ENCODE measurements around the gene THBS1. TPM values are rescaled to one million over a fixed set of nuclear protein-coding genes. Genes with fewer than 3 reads are reported as not detected.

THBS1 gene
- total and polyA plus RNA-seq, 2 donors: 244 to 462 TPM

DNA sequence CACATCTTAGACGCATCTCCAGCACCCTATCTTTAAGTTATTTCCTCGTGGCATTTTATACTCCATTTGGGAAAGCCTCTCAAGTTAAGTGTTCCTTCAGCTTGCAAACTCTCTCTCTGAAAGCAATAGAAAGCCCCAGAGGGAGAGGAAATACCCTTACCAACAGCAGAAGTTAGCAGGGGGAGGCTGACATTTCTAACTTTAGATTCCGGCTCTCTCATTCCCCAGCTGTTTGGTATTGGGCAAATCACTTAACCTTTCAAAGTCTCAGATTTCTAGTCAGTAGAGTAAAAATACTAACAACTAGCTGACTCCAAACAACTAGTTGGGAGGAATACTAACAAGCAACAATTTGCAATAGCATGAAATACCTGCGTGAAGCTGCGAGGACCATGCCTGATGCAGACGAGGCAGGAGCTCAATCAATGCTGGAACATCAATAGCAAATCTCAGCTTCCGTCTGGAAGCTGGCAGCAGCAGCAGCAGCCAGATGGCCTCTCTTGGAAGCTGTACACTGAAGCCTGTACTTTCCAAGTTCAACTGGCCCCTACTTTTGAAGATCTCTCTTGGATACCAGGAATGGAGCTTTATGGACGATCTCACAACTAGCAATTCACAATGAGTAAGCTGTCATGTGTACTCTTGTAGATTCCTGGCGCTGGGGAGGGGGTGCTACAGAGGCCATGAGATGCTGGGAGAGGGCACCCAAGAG, 47.8 kb downstream of the THBS1 start:
- H3K27ac ChIP-seq (ENCODE audit: low read depth): no peak overlapping the region
- H3K36me3 ChIP-seq (ENCODE audit: insufficient read depth): no peaks in the 10 kb centered on the region
- H3K4me1 ChIP-seq (ENCODE audit: insufficient read depth): no peaks in the 10 kb centered on the region
- WGBS: 52% methylated on average over 9 of the region's 9 CpGs
- no peak for DNase-seq (ENCODE audit: extremely low spot score)
- no peak overlapping the region for H3K4me3 ChIP-seq (ENCODE audit: low read depth, low read length)

DNA sequence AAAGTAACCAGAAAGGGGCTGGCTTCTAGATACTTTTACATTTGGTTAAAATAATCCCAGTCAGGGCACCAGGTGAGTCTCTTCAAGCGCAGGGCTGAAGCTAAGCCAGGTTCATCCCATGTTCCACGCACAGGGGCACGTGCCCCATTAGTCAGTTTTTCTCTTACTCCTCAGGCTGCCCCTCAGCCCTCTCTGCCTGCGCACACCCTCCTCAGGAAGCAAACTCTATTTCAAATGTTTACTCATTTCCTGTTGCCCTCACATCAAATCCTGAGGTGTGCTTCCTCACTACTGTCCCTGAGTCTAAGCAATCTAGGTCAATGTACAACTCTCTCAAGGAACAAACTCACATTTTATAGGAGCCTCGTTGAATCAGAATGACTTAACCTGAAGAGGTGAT, 48.5 kb downstream of the THBS1 start:
- Histone ChIP-seq H3K27ac (ENCODE audit: low read depth) (no peak overlapping the region), H3K4me1 (ENCODE audit: insufficient read depth) (no peaks in the 10 kb centered on the region), H3K4me3 (ENCODE audit: low read depth, low read length) (no peak overlapping the region), H3K36me3 (ENCODE audit: insufficient read depth) (no peaks in the 10 kb centered on the region)
- DNase-seq (ENCODE audit: extremely low spot score): no peak
- WGBS: 67% methylated on average over 5 of the region's 5 CpGs

DNA sequence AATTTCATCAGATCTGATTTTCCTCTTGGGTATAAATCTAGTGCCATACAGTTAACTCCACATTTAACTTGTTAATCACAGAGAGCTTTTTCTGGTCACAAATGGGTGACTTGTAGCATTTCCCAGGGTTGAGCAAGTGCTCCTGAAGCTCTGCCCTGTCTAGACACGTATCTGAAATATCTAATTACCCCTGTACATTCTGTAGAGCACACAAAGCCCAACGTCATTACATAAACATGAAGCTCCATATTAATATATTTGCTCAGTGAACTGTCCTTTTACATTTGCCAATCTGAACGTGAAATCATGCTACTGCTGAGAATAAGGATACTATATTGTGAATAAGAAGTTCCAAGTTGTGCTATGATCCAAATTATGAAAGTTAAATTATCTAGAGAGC, 49.0 kb downstream of the THBS1 start:
- Histone ChIP-seq H3K4me1 (ENCODE audit: insufficient read depth) (no peaks in the 10 kb centered on the region), H3K36me3 (ENCODE audit: insufficient read depth) (no peaks in the 10 kb centered on the region), H3K4me3 (ENCODE audit: low read depth, low read length) (no peak overlapping the region), H3K27ac (ENCODE audit: low read depth) (no peak overlapping the region)
- no peak for DNase-seq (ENCODE audit: extremely low spot score)
- 82% methylated on average over 3 of the region's 3 CpGs for WGBS

DNA sequence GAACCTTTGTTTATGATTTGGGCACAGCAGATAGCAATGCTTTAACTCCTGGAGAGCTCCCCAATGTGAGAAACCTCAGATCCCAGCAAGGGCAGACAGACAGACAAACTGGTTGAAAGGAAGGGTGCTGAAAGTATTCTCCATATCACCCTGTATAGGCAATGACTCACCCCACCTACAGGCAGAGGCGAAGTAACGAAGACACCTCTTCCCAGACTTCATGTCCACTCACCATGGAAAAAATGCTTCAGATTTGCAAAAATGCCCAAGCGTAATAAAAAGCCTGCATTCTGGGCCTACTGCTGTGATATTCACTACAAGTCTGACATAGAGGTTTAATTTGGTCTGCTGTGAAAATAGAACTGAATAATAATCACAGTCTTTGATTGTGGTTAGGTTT, 50.5 kb downstream of the THBS1 start:
- no peak for DNase-seq (ENCODE audit: extremely low spot score)
- Histone ChIP-seq H3K27ac (ENCODE audit: low read depth) (no peak overlapping the region), H3K4me1 (ENCODE audit: insufficient read depth) (no peaks in the 10 kb centered on the region), H3K4me3 (ENCODE audit: low read depth, low read length) (no peak overlapping the region), H3K36me3 (ENCODE audit: insufficient read depth) (no peaks in the 10 kb centered on the region)
- 89% methylated on average over 3 of the region's 3 CpGs for WGBS

DNA sequence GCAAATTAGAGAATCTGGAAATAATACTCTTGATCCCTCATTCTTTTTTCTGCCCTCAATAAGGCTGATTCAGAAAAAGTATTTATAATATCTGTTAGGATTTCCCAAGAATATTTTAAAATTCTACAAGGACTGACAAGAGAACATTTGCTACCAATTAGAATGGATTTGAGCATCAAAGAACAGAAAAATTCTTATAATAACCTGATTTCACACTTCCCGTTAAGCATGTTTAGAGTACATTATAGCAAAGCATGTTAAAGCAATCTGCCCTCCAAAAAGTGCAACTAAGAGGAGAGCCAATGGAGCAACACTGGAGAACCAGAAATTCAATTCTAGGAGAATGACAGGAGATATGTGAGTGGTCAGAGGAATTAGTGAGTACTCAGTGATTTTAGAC, 57.2 kb downstream of the THBS1 start:
- no peak overlapping the region for H3K4me3 ChIP-seq (ENCODE audit: low read depth, low read length)
- DNase-seq (ENCODE audit: extremely low spot score): no peak
- H3K27ac ChIP-seq (ENCODE audit: low read depth): no peak overlapping the region
- no peaks in the 10 kb centered on the region for H3K36me3 ChIP-seq (ENCODE audit: insufficient read depth)
- no peaks in the 10 kb centered on the region for H3K4me1 ChIP-seq (ENCODE audit: insufficient read depth)
- 93% methylated on average over 1 of the region's 1 CpG for WGBS

DNA sequence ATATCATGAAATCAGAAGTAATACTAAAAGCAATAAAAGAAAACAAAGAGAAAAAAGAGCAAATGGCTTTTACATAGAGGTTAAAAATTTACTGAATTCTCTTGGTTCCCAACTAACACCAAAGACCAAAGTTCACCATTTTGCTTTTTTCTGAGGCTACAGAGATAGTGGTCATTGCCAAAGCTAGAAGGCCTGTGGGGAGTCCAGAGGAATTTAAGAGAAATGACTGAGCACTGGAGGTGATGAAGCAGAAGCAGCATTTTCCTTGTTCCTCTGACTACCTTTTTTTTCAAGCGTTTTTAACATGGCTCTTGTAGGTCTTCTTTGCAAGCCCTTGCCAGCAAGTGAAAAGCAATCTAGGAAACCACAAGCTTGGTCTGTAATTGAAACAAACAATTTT, 58.2 kb downstream of the THBS1 start:
- no peak for DNase-seq (ENCODE audit: extremely low spot score)
- Histone ChIP-seq H3K4me3 (ENCODE audit: low read depth, low read length) (no peak overlapping the region), H3K4me1 (ENCODE audit: insufficient read depth) (no peaks in the 10 kb centered on the region), H3K36me3 (ENCODE audit: insufficient read depth) (no peaks in the 10 kb centered on the region), H3K27ac (ENCODE audit: low read depth) (no peak overlapping the region)
- WGBS: 96% methylated on average over 1 of the region's 1 CpG

DNA sequence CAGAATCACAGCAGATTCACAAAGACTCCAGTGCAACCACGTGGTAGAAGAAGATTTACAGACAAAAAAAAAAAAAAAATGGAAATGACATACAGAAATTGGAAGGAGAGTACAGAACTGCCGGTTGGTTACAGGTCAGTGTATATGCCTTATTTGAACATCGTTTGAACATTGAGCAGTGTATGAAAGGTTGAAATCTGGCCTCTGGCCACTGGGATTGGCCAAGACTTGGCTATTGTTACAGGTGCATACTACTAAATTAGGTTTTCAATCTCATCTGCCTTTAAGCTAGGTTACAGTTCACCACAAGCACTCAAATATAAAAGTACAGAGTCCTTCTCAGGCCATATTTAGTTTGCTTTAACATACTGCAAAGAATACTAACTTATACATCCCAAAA, 59.8 kb downstream of the THBS1 start:
- H3K36me3 ChIP-seq (ENCODE audit: insufficient read depth): no peaks in the 10 kb centered on the region
- no peak overlapping the region for H3K27ac ChIP-seq (ENCODE audit: low read depth)
- no peak for DNase-seq (ENCODE audit: extremely low spot score)
- no peaks in the 10 kb centered on the region for H3K4me1 ChIP-seq (ENCODE audit: insufficient read depth)
- no peak overlapping the region for H3K4me3 ChIP-seq (ENCODE audit: low read depth, low read length)
- 82% methylated on average over 3 of the region's 3 CpGs for WGBS

- DNase-seq (ENCODE audit: extremely low spot score): no peak
- WGBS: 83% methylated on average over 11 of the region's 11 CpGs
- no peaks in the 10 kb centered on the region for H3K36me3 ChIP-seq (ENCODE audit: insufficient read depth)
- H3K27ac ChIP-seq (ENCODE audit: low read depth): no peak overlapping the region
- no peak overlapping the region for H3K4me3 ChIP-seq (ENCODE audit: low read depth, low read length)
- H3K4me1 ChIP-seq (ENCODE audit: insufficient read depth): no peaks in the 10 kb centered on the region
Measured at GRCh38 chr15:39641191-39641889, 60.5 kb downstream of the THBS1 start.

- WGBS: 42% methylated on average over 5 of the region's 5 CpGs
- no peak for DNase-seq (ENCODE audit: extremely low spot score)
- H3K36me3 ChIP-seq (ENCODE audit: insufficient read depth): no peaks in the 10 kb centered on the region
- no peaks in the 10 kb centered on the region for H3K4me1 ChIP-seq (ENCODE audit: insufficient read depth)
- H3K27ac ChIP-seq (ENCODE audit: low read depth): no peak overlapping the region
- no peak overlapping the region for H3K4me3 ChIP-seq (ENCODE audit: low read depth, low read length)
Measured at GRCh38 chr15:39642011-39642640, 61.2 kb downstream of the THBS1 start.

- WGBS: 95% methylated on average over 1 of the region's 1 CpG
- DNase-seq (ENCODE audit: extremely low spot score): no peak
- H3K4me3 ChIP-seq (ENCODE audit: low read depth, low read length): no peak overlapping the region
- no peaks in the 10 kb centered on the region for H3K4me1 ChIP-seq (ENCODE audit: insufficient read depth)
- H3K36me3 ChIP-seq (ENCODE audit: insufficient read depth): no peaks in the 10 kb centered on the region
- H3K27ac ChIP-seq (ENCODE audit: low read depth): no peak overlapping the region
Measured at GRCh38 chr15:39643727-39644126, 62.8 kb downstream of the THBS1 start.

DNA sequence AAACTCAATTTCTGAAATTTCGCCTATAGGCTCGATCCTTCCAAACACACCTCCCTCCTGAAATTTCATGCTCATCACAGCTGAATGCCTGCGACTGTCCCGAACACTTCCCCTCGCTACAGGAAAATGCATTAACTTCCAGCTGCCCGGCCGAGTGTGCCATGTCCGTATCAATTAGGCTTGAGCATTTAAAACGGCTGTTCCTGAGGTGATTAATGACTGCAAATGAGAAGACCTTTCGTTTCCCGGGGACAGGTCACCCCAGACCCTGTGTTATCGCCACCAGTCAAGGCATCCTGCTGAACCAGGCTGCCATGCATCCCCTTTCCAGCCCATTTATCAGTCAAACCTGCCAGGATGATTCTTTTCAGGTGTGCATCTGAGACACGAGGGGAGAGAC, 63.3 kb downstream of the THBS1 start:
- no peaks in the 10 kb centered on the region for H3K36me3 ChIP-seq (ENCODE audit: insufficient read depth)
- no peak overlapping the region for H3K4me3 ChIP-seq (ENCODE audit: low read depth, low read length)
- H3K27ac ChIP-seq (ENCODE audit: low read depth): no peak overlapping the region
- no peaks in the 10 kb centered on the region for H3K4me1 ChIP-seq (ENCODE audit: insufficient read depth)
- WGBS: 89% methylated on average over 13 of the region's 13 CpGs
- DNase-seq (ENCODE audit: extremely low spot score): no peak

- no peak overlapping the region for H3K4me3 ChIP-seq (ENCODE audit: low read depth, low read length)
- 87% methylated on average over 20 of the region's 20 CpGs for WGBS
Measured at GRCh38 chr15:39645138-39645975, 64.5 kb downstream of the THBS1 start.

DNA sequence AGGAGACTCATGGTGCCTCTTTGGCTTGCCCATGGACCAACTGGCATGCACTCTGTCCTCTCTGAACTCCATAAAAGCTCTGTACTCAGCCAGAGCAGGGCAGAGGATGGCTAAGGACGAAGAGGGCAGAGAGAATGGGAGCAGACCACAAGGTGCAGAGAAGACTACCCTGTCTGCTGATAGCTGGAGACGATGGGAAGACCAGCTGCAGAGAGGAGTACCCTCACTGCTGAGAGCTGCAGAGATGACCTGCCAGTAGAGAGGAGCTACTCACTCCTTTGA, 65.0 kb downstream of the THBS1 start:
- no peaks in the 10 kb centered on the region for H3K4me1 ChIP-seq (ENCODE audit: insufficient read depth)
- no peak for DNase-seq (ENCODE audit: extremely low spot score)
- WGBS: 97% methylated on average over 2 of the region's 2 CpGs

More at GRCh38 chr15:39645138-39645975, 64.5 kb downstream of the THBS1 start:
- Histone ChIP-seq H3K27ac (ENCODE audit: low read depth) (no peak overlapping the region), H3K36me3 (ENCODE audit: insufficient read depth) (no peaks in the 10 kb centered on the region), H3K4me1 (ENCODE audit: insufficient read depth) (no peaks in the 10 kb centered on the region)
- no peak for DNase-seq (ENCODE audit: extremely low spot score)

More for the DNA sequence above, 65.0 kb downstream of the THBS1 start:
- no peaks in the 10 kb centered on the region for H3K36me3 ChIP-seq (ENCODE audit: insufficient read depth)
- no peak overlapping the region for H3K27ac ChIP-seq (ENCODE audit: low read depth)
- no peak overlapping the region for H3K4me3 ChIP-seq (ENCODE audit: low read depth, low read length)

Measured in urinary bladder (tissue), 4 donors.